ENCODE results near the gene GRIK2. TPM values are rescaled to one million over a fixed set of nuclear protein-coding genes. Genes with fewer than 3 reads are reported as not detected.
"Not testable (repeated sequence)": the region's sequence is repeated elsewhere in the genome, so short reads cannot be mapped to it uniquely, and the experiment has no call there.

GRIK2 gene
- total RNA-seq, result not detected

GRCh38 chr6:101393251-101393828, at the start of gene GRIK2:
Gene GRIK2, plus strand, starts transcription at chr6:101393708.
- Mint-ChIP-seq H3K4me1 (ENCODE audit: low read depth) (peaks cover 2% of the 10 kb centered on the region), H3K9me3 (peaks cover 2% of the 10 kb centered on the region), H3K36me3 (ENCODE audit: low read depth) (peaks cover 2% of the 10 kb centered on the region), H3K27me3 (peaks cover 35% of the 10 kb centered on the region), H3K4me3 (no peak within 1 kb of the TSS), H3K27ac (no peak within 1 kb of the TSS)
- TF ChIP-seq CTCF (IDR thresholded peaks at IDR 0.05), result no peak
- ChIA-PET CTCF (no interaction called here), POLR2A (interaction anchor here (0.6 kb wide), 1 partner anchor 36 kb away, joined by 3 read pairs; no protein-coding TSS in a partner anchor)
- no peak for ATAC-seq
- intact Hi-C loops (cut with micrococcal nuclease), result no loop called here
- DNase-seq, result no peak

GRCh38 chr6:101344885-101345284, 48.6 kb upstream of the GRIK2 start:
- Mint-ChIP-seq H3K27me3 (no peaks in the 10 kb centered on the region), H3K9me3 (peaks cover 2% of the 10 kb centered on the region), H3K27ac (no peak overlapping the region), H3K4me1 (ENCODE audit: low read depth) (no peaks in the 10 kb centered on the region), H3K4me3 (no peak overlapping the region), H3K36me3 (ENCODE audit: low read depth) (no peaks in the 10 kb centered on the region)
- TF ChIP-seq CTCF (IDR thresholded peaks at IDR 0.05), result no peak
- intact Hi-C loops (cut with micrococcal nuclease), result no loop called here
- ChIA-PET CTCF (no interaction called here), POLR2A (no interaction called here)
- DNase-seq (no peak), ATAC-seq (no peak)

GRCh38 chr6:101348816-101349215, 44.7 kb upstream of the GRIK2 start:
- H3K9me3 Mint-ChIP-seq, result no peaks in the 10 kb centered on the region
- H3K36me3 Mint-ChIP-seq (ENCODE audit: low read depth), result no peaks in the 10 kb centered on the region
- intact Hi-C loops (cut with micrococcal nuclease), result no loop called here
- POLR2A ChIA-PET, result no interaction called here
- no peak for TF ChIP-seq CTCF (IDR thresholded peaks at IDR 0.05)
- DNase-seq (no peak), ATAC-seq (no peak)
- no peak overlapping the region for H3K4me3 Mint-ChIP-seq
- H3K27me3 Mint-ChIP-seq, result no peaks in the 10 kb centered on the region
- H3K27ac Mint-ChIP-seq, result no peak overlapping the region
- CTCF ChIA-PET, result no interaction called here
- H3K4me1 Mint-ChIP-seq (ENCODE audit: low read depth), result no peaks in the 10 kb centered on the region

- DNase-seq; ATAC-seq; H3K9me3 Mint-ChIP-seq; CTCF ChIA-PET; intact Hi-C loops (cut with micrococcal nuclease); H3K4me3 Mint-ChIP-seq; POLR2A ChIA-PET; H3K36me3 Mint-ChIP-seq (ENCODE audit: low read depth); H3K27me3 Mint-ChIP-seq; H3K27ac Mint-ChIP-seq; H3K4me1 Mint-ChIP-seq (ENCODE audit: low read depth): not testable (repeated sequence)
These were observed 42.9 kb upstream of the GRIK2 start for GRCh38 chr6:101350631-101351030.

GRCh38 chr6:101351173-101351572, 42.3 kb upstream of the GRIK2 start:
- Mint-ChIP-seq H3K9me3 (no peaks in the 10 kb centered on the region), H3K4me1 (ENCODE audit: low read depth) (no peaks in the 10 kb centered on the region), H3K27me3 (no peaks in the 10 kb centered on the region), H3K27ac (no peak overlapping the region), H3K4me3 (no peak overlapping the region), H3K36me3 (ENCODE audit: low read depth) (no peaks in the 10 kb centered on the region)
- ChIA-PET CTCF (no interaction called here), POLR2A (no interaction called here)
- ATAC-seq (no peak), DNase-seq (no peak)
- TF ChIP-seq CTCF (IDR thresholded peaks at IDR 0.05), result no peak
- intact Hi-C loops (cut with micrococcal nuclease), result no loop called here

- Mint-ChIP-seq H3K27me3 (no peaks in the 10 kb centered on the region), H3K36me3 (ENCODE audit: low read depth) (no peaks in the 10 kb centered on the region), H3K4me1 (ENCODE audit: low read depth) (no peaks in the 10 kb centered on the region), H3K9me3 (no peaks in the 10 kb centered on the region), H3K4me3 (no peak overlapping the region), H3K27ac (no peak overlapping the region)
- ChIA-PET POLR2A (no interaction called here), CTCF (interaction anchor here (0.6 kb wide), 1 partner anchor 85 kb away, joined by 3 read pairs; no protein-coding TSS in a partner anchor)
- ATAC-seq (no peak), DNase-seq (no peak)
- TF ChIP-seq CTCF (IDR thresholded peaks at IDR 0.05), result no peak
- intact Hi-C loops (cut with micrococcal nuclease), result no loop called here
These were observed 41.2 kb upstream of the GRIK2 start for GRCh38 chr6:101352316-101352715.
